ENCODE results near the gene DISP2.

Gene DISP2

GRCh38 chr15:40333922-40334492, 24.0 kb upstream of the DISP2 start:
- TF ChIP-seq, protein P1, sequence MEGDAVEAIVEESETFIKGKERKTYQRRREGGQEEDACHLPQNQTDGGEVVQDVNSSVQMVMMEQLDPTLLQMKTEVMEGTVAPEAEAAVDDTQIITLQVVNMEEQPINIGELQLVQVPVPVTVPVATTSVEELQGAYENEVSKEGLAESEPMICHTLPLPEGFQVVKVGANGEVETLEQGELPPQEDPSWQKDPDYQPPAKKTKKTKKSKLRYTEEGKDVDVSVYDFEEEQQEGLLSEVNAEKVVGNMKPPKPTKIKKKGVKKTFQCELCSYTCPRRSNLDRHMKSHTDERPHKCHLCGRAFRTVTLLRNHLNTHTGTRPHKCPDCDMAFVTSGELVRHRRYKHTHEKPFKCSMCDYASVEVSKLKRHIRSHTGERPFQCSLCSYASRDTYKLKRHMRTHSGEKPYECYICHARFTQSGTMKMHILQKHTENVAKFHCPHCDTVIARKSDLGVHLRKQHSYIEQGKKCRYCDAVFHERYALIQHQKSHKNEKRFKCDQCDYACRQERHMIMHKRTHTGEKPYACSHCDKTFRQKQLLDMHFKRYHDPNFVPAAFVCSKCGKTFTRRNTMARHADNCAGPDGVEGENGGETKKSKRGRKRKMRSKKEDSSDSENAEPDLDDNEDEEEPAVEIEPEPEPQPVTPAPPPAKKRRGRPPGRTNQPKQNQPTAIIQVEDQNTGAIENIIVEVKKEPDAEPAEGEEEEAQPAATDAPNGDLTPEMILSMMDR (IDR thresholded peaks at IDR 0.05; ENCODE audit: borderline replicate concordance, insufficient read depth, low read depth, low read length): no peak
- H3K4me3 ChIP-seq (ENCODE audit: low read depth, low read length): no peak overlapping the region

DNA sequence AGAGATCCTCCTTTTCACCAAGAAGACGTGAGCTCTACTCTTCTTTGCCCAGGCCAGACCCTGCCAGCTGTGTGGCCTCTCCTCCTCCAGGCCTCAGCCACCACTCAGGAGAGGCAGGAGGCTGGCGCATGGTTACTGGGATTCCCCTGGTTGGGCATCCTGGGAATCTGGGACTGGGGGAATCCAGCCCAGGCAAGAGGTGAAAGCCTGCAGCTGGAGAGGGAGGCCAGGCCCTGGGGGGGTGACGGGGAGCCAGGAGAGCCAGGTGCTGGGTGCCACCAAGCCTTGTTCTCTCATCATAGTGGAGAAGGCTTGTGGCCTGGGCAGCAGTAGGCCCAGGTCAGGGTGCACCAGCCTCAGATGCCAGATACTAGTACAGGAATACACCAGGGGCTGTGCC, 23.5 kb upstream of the DISP2 start:
- H3K4me3 ChIP-seq (ENCODE audit: low read depth, low read length): no peak overlapping the region
- TF ChIP-seq, protein P1 (IDR thresholded peaks at IDR 0.05; ENCODE audit: borderline replicate concordance, insufficient read depth, low read depth, low read length): no peak

DNA sequence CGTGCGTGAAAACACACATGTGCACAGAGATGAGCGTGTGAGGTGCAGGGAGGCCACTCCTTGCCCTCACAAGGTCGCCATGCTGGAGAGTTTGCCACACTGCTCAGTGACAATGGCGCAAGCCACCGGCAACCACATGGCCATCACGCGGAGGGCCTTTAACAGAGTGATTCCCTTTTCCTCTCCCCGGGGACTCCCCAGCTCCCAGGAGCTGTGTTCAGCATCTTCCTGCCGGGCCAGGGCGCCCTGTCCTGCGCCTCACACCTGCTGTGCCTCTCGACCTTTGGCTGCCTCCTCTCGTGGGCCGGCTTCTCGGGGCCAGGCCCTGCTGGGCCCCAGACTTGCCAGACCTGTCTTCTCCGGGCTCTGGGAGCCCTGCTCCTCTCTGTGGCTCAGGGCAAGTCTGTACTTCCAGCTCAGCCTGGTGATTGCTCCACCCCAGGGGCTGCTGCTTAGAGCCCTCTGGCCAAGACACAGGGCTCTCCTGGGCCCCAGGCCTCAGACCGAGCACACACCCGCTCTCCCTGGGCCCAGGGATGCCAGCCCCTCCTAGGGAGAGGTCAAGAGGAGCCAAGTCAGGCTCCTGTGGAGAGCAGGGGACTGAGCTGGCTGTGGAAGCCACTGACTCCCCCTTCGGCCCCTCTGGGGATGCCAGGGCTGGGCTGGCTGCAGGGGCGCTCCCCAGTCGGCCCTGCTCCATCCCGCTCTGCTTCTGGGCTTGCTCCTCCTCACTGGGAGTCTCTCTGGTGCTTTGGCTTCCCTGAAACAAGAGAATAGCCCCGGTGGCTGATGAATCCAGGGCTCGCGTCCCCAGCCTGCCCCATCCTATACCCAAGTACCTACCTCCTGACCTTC, 22.9 kb upstream of the DISP2 start:
- no peak overlapping the region for H3K4me3 ChIP-seq (ENCODE audit: low read depth, low read length)
- TF ChIP-seq, protein P1 (IDR thresholded peaks at IDR 0.05; ENCODE audit: borderline replicate concordance, insufficient read depth, low read depth, low read length): no peak

GRCh38 chr15:40335938-40336743, 21.9 kb upstream of the DISP2 start:
- TF ChIP-seq, protein P1 (IDR thresholded peaks at IDR 0.05; ENCODE audit: borderline replicate concordance, insufficient read depth, low read depth, low read length): no peak
- no peak overlapping the region for H3K4me3 ChIP-seq (ENCODE audit: low read depth, low read length)

GRCh38 chr15:40336744-40337122, 21.3 kb upstream of the DISP2 start:
- no peak overlapping the region for H3K4me3 ChIP-seq (ENCODE audit: low read depth, low read length)
- TF ChIP-seq, protein P1 (IDR thresholded peaks at IDR 0.05; ENCODE audit: borderline replicate concordance, insufficient read depth, low read depth, low read length): peak; percentile 60

DNA sequence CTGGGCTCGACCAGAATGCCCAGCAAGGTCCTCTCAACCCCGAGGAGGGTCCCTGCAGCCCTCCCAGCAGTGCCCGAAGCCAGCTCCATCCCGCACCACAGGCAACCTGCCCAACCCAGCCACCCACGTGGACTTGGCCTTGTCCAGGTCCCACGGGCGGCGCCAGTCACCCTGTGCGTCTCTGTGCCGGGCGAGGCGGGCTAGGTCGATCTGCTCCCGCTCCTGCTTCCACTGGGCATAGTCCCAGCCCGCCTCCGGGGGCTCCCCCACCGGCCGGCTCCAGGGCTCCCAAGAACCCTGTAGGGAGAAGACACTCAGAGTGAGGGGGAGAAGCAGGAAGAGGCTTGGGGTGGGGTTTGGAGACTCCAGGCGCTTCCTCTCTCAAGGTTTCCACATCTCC, 20.4 kb upstream of the DISP2 start:
- no peak overlapping the region for H3K4me3 ChIP-seq (ENCODE audit: low read depth, low read length)
- TF ChIP-seq, protein P1 (IDR thresholded peaks at IDR 0.05; ENCODE audit: borderline replicate concordance, insufficient read depth, low read depth, low read length): no peak
